Duodenal mucosa (tissue), 2 donors: ENCODE results near the gene MAST4.

Source experiments
- H3K27ac ChIP-seq: one replicate; pipeline ENCODE4 v1.7.0; 2013; ENCODE audit warnings: low read depth, low read length
- H3K27me3 ChIP-seq, 2 donors: one replicate each; pipeline ENCODE4 v1.7.0; 2013; ENCODE audit warnings: low read length in 2 of 2, control low read depth in 1 of 2; ENCODE audit not compliant: insufficient read depth in 2 of 2, control insufficient read depth in 1 of 2
- H3K36me3 ChIP-seq, 2 donors: one replicate each; pipeline ENCODE4 v1.7.0; 2013; ENCODE audit warnings: low read length in 2 of 2, control low read depth in 1 of 2; ENCODE audit not compliant: insufficient read depth in 2 of 2, control insufficient read depth in 1 of 2
- H3K4me1 ChIP-seq, 2 donors: one replicate each; pipeline ENCODE4 v1.7.0; 2013; ENCODE audit warnings: low read length in 2 of 2, control low read depth in 1 of 2; ENCODE audit not compliant: insufficient read depth in 2 of 2, control insufficient read depth in 1 of 2
- H3K4me3 ChIP-seq, 2 donors: one replicate each; pipeline ENCODE4 v1.7.0; 2013; ENCODE audit warnings: low read length in 2 of 2, low read depth in 1 of 2
- H3K9ac ChIP-seq, 2 donors: one replicate each; pipeline ENCODE4 v1.7.0; 2013; ENCODE audit warnings: low read length in 2 of 2, low read depth in 1 of 2
- H3K9me3 ChIP-seq, 2 donors: one replicate each; pipeline ENCODE4 v1.7.0; 2013; ENCODE audit warnings: low read length in 2 of 2, control low read depth in 1 of 2; ENCODE audit not compliant: control insufficient read depth in 1 of 2

MAST4 gene

GRCh38 chr5:66932457-66932856 lies 336.3 kb downstream of the MAST4 start:
- Histone ChIP-seq H3K36me3 (no peaks in the 10 kb centered on the region), H3K4me1 (no peaks in the 10 kb centered on the region), H3K27ac (no peak overlapping the region), H3K27me3 (no peaks in the 10 kb centered on the region), H3K9me3 (no peaks in the 10 kb centered on the region), H3K4me3 (no peak overlapping the region), H3K9ac (no peak overlapping the region)

DNA sequence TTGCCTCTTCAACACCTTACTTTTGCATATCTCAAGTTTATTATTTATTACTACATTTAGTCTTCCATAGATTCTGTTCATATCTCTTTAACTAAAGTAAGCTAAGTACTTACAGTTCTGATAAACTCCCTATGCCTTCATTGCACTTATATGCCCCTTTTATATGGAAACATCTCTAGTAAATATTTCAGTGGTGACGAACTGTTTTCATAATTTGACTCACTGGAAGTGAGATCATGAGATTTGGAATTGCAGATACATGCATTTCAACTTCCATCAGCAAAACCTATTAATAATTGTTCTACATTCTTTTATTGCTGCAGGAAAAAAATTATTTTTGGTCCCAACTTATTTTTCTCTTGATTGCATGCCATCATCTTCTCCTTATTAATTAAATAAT lies 336.9 kb downstream of the MAST4 start:
- H3K9ac ChIP-seq, result no peak overlapping the region
- no peak overlapping the region for H3K27ac ChIP-seq
- no peaks in the 10 kb centered on the region for H3K9me3 ChIP-seq
- no peak overlapping the region for H3K4me3 ChIP-seq
- H3K27me3 ChIP-seq, result no peaks in the 10 kb centered on the region
- no peaks in the 10 kb centered on the region for H3K36me3 ChIP-seq
- no peaks in the 10 kb centered on the region for H3K4me1 ChIP-seq

DNA sequence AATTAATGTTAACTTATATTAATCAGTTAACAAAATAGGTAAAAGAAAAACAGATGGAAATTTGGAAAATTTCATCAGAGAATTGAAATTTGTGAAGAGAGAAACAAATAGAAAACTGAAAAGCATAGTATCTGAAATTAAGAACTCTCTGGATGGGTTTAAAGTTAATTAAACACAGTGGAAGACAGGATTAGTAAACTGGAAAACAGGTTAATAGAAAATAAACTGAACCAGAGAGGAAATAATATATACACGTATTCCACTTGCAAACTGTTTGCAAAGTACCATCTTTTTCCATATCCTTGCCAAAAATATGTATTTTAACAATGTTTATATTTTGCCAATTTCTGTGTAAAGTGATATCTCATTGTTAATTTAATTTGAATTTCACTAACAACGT lies 342.9 kb downstream of the MAST4 start:
- Histone ChIP-seq H3K36me3 (no peaks in the 10 kb centered on the region), H3K4me3 (no peak overlapping the region), H3K9ac (no peak overlapping the region), H3K27me3 (no peaks in the 10 kb centered on the region), H3K27ac (no peak overlapping the region), H3K9me3 (no peaks in the 10 kb centered on the region), H3K4me1 (no peaks in the 10 kb centered on the region)

- no peaks in the 10 kb centered on the region for H3K36me3 ChIP-seq
- H3K9me3 ChIP-seq, result no peaks in the 10 kb centered on the region
- no peaks in the 10 kb centered on the region for H3K27me3 ChIP-seq
- H3K4me1 ChIP-seq, result no peaks in the 10 kb centered on the region
- no peak overlapping the region for H3K27ac ChIP-seq
- H3K9ac ChIP-seq, result no peak overlapping the region
- H3K4me3 ChIP-seq, result no peak overlapping the region
These were observed 349.5 kb downstream of the MAST4 start for GRCh38 chr5:66945389-66946349.

DNA sequence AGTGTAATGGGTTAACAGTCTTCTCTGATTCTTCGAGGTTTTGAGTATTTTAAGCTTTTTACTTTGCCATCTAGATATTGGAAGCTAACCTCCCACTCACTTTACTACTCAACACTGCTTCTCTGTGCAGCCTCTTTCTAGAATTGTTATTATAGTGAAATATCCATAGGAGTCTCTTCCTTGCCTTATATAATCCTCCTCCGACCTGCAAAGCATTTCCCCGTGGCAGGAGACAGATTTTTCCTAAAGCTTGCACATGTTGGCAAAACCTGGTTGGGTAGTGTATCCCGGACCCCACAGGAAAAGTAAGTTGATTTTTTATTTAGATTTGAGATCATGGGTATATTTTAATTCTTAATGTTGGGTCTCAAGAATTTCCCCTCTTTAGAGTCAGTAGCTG lies 351.3 kb downstream of the MAST4 start:
- Histone ChIP-seq H3K4me1 (no peaks in the 10 kb centered on the region), H3K27me3 (no peaks in the 10 kb centered on the region), H3K27ac (no peak overlapping the region), H3K36me3 (no peaks in the 10 kb centered on the region), H3K9me3 (no peaks in the 10 kb centered on the region), H3K9ac (no peak overlapping the region), H3K4me3 (no peak overlapping the region)

- Histone ChIP-seq H3K9me3 (no peaks in the 10 kb centered on the region), H3K4me3 (no peak overlapping the region), H3K9ac (no peak overlapping the region), H3K27me3 (no peaks in the 10 kb centered on the region), H3K27ac (no peak overlapping the region), H3K4me1 (no peaks in the 10 kb centered on the region), H3K36me3 (no peaks in the 10 kb centered on the region)
These were observed 352.9 kb downstream of the MAST4 start for GRCh38 chr5:66949066-66949465.

DNA sequence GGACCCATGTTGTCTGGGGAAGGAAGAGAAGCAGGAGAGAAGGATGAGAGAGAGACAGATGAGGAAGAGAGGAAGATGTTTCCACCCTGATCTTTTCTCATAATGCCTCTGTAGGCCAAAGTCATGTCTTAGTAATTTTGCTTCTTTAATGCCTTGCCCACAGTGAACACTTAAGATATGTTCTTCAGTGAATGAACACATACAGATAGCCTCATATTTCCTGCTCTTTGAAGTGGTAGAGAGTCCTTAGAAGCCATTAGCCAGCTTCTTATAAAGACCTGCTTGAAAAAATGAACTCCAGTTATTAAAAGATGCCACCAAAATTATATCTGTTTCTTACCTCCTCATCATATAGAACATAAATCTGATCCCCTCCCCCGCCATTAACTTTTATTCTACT lies 356.0 kb downstream of the MAST4 start:
- Histone ChIP-seq H3K27me3 (no peaks in the 10 kb centered on the region), H3K9ac (no peak overlapping the region), H3K36me3 (no peaks in the 10 kb centered on the region), H3K4me3 (no peak overlapping the region), H3K9me3 (no peaks in the 10 kb centered on the region), H3K27ac (no peak overlapping the region), H3K4me1 (no peaks in the 10 kb centered on the region)

DNA sequence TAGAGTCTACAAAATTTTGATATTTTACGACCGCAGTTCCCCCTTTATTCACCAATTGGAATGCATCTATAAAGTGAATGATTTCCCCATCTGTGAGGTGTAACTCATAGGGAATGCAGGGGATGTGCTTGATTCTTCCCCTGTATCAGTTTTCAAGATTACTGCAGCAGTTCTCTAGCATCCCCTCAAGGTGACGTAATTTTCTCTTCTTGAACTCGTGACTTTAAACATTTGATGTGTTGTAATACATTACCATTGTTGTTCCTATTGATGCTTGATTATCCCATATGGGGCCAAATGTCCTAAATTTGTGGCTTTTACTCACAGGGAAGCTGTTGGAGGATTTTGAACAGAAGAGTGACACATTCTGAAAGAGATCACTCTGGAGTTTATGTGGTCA lies 360.2 kb downstream of the MAST4 start:
- no peaks in the 10 kb centered on the region for H3K27me3 ChIP-seq
- no peak overlapping the region for H3K27ac ChIP-seq
- H3K9ac ChIP-seq, result no peak overlapping the region
- H3K4me3 ChIP-seq, result no peak overlapping the region
- H3K9me3 ChIP-seq, result no peaks in the 10 kb centered on the region
- H3K4me1 ChIP-seq, result peaks cover 0 to 4% of the 10 kb centered on the region in 2 donors
- H3K36me3 ChIP-seq, result no peaks in the 10 kb centered on the region

GRCh38 chr5:66958201-66958979 lies 362.2 kb downstream of the MAST4 start:
- Histone ChIP-seq H3K27ac (no peak overlapping the region), H3K4me3 (peak overlapping the region in 1 of 2 donors; percentile 25), H3K4me1 (peaks cover 0 to 4% of the 10 kb centered on the region in 2 donors), H3K36me3 (no peaks in the 10 kb centered on the region), H3K9me3 (no peaks in the 10 kb centered on the region), H3K9ac (no peak overlapping the region), H3K27me3 (no peaks in the 10 kb centered on the region)

DNA sequence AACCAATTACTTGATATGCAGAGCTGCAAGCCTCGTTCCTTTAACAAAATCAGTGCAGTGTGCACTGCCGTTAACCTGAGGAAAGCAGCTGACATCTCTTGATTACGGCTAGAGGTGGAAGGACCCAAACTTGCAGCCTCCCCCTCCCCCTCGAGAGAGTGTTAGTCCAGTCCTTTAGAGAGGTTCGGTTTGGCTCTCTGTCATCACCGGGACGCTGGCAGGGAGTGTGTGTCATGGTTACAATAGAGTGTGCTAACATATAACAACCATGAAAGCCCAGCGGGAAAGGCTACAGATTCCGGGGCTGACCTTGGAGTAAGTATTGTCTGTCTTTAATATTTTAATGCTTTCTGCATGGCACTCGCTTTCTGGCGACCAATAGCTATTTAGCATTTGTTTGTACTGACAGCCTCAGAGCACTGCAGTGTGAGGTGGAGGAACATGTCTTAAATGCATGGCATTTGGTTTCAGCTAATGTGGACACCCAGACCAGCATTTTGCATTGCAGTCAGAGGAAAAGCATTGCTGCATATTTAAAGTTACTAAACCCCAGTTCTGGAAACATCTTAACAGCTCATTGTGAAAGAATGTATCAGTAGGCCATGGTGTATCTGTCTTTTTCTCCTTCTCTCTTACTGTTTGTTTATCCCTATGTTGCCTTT lies 362.9 kb downstream of the MAST4 start:
- H3K36me3 ChIP-seq, result no peaks in the 10 kb centered on the region
- H3K4me3 ChIP-seq, result peak overlapping the region; percentile 1 to 25
- no peaks in the 10 kb centered on the region for H3K27me3 ChIP-seq
- no peaks in the 10 kb centered on the region for H3K9me3 ChIP-seq
- no peak overlapping the region for H3K27ac ChIP-seq
- H3K4me1 ChIP-seq, result peaks cover 0 to 4% of the 10 kb centered on the region in 2 donors
- H3K9ac ChIP-seq, result no peak overlapping the region
